ENCODE data around the gene GSE1. TPM values are rescaled to one million over a fixed set of nuclear protein-coding genes. Genes with fewer than 3 reads are reported as not detected.

Gene GSE1
- total and polyA plus RNA-seq, 2 of the 13 experiments (the other 11 are each of a cell fraction or from before 2014, with no cell fraction given): 16.1 to 31.2 TPM

DNA sequence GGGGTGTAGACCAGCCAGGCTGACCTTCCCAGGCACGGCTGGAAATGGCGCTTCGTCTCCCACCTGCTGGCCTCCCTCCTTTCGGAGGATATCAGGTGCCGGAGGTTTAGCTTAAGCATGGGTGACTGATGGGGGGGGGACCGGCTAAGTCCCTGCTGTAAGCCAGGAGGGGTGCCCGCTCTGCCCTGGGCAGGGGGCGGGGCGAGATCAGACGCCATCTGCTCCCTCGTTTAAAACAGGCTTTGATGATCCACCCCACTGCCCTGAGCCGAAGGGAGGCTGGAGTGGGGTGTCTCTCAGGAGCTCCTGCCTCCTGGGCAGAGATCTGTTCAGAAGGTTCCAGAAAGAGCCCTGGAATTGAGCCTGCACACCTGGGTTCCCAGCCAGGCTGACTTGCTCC, 111.8 kb downstream of the GSE1 start (continued):
- TF ChIP-seq, protein P1, sequence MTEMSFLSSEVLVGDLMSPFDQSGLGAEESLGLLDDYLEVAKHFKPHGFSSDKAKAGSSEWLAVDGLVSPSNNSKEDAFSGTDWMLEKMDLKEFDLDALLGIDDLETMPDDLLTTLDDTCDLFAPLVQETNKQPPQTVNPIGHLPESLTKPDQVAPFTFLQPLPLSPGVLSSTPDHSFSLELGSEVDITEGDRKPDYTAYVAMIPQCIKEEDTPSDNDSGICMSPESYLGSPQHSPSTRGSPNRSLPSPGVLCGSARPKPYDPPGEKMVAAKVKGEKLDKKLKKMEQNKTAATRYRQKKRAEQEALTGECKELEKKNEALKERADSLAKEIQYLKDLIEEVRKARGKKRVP (CRISPR knock-in tag; IDR thresholded peaks at IDR 0.05): no peak
- TF ChIP-seq, protein P2, sequence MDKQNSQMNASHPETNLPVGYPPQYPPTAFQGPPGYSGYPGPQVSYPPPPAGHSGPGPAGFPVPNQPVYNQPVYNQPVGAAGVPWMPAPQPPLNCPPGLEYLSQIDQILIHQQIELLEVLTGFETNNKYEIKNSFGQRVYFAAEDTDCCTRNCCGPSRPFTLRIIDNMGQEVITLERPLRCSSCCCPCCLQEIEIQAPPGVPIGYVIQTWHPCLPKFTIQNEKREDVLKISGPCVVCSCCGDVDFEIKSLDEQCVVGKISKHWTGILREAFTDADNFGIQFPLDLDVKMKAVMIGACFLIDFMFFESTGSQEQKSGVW (CRISPR knock-in tag; IDR thresholded peaks at IDR 0.05; ENCODE audit: borderline replicate concordance): no peak
- TF ChIP-seq ESRRA (CRISPR knock-in tag; IDR thresholded peaks at IDR 0.05; ENCODE audit: low read depth): no peak

Small RNA genes within 50 kb of the gene (small RNA-seq; reads per million reads assigned to genes)
- gene RN7SL381P (ENCODE audit: insufficient read depth in 2 of 3, insufficient read length in 3 of 3, low read depth in 2 of 3, low replicate concordance in 1 of 3): 0 reads per million in 3 experiments

Other genes starting within 250 kb of the GSE1 start
- gene GINS2, start 75.6 kb downstream of the GSE1 start, total RNA-seq (2016; rRNA removed; fragmentation: Illumina TruSeq; extraction: Trizol): 48.3 and 61.7 TPM in 2 replicates
- 7.7 and 10.6 TPM in 2 replicates for gene GINS2, start 75.6 kb downstream of the GSE1 start, polyA plus RNA-seq (2011; rRNA removed)
- 0.13 TPM in 1 of 2 replicates, not detected in the other for gene C16orf74, start 137.8 kb downstream of the GSE1 start, total RNA-seq (2016; rRNA removed; fragmentation: Illumina TruSeq; extraction: Trizol)
- gene C16orf74, start 137.8 kb downstream of the GSE1 start, polyA plus RNA-seq (2011; rRNA removed): 0.26 and 0.29 TPM in 2 replicates
- 47.6 and 55.0 TPM in 2 replicates for gene EMC8, start 186.2 kb downstream of the GSE1 start, total RNA-seq (2016; rRNA removed; fragmentation: Illumina TruSeq; extraction: Trizol)
- 71.6 and 76.0 TPM in 2 replicates for gene EMC8, start 186.2 kb downstream of the GSE1 start, polyA plus RNA-seq (2011; rRNA removed)
- gene COX4I1, start 186.4 kb downstream of the GSE1 start, total RNA-seq (2016; rRNA removed; fragmentation: Illumina TruSeq; extraction: Trizol): 631 and 658 TPM in 2 replicates
- gene COX4I1, start 186.4 kb downstream of the GSE1 start, polyA plus RNA-seq (2011; rRNA removed): 838 and 902 TPM in 2 replicates